HG02610 (cell line): ENCODE measurements around the gene EPN1.
A peak's percentile ranks its signal among the peaks of the same experiment; 100 is the strongest.

ENCODE experiments used
- ATAC-seq: cut with Tn5 transposase; IDR thresholded peaks from one replicate; pipeline ENCODE4 v1.9.1; 2021; ENCODE audit warnings: mild to moderate bottlenecking, moderate library complexity; ENCODE audit not compliant: unreplicated experiment

EPN1 gene

DNA sequence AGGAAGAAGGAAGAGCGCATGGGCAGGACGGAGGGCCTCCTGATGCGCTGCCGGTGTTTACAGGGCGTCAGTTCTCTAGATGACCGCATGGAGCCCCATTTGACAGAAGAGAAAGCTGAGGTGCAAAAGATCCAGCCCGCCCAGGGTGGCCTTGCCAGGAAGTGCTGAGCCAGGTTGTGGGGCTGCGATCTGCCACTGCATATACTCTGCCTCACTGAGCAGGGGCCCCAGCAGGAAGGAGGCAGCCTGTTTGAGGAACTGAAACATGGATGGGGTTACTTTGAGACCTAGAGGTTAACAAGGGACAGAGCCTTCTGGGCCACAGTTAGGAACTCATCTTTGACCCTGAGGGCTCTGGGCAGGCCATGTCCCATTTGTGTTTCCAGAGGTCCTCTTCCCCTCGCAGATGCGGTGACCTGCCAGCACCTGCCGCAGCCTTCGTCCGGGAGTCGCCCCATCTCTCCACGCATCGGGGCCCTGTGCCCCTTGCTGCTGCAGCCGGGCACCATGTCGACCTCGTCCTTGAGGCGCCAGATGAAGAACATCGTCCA lies 3.2 kb downstream of the EPN1 start:
- peak; percentile 61 for ATAC-seq

DNA sequence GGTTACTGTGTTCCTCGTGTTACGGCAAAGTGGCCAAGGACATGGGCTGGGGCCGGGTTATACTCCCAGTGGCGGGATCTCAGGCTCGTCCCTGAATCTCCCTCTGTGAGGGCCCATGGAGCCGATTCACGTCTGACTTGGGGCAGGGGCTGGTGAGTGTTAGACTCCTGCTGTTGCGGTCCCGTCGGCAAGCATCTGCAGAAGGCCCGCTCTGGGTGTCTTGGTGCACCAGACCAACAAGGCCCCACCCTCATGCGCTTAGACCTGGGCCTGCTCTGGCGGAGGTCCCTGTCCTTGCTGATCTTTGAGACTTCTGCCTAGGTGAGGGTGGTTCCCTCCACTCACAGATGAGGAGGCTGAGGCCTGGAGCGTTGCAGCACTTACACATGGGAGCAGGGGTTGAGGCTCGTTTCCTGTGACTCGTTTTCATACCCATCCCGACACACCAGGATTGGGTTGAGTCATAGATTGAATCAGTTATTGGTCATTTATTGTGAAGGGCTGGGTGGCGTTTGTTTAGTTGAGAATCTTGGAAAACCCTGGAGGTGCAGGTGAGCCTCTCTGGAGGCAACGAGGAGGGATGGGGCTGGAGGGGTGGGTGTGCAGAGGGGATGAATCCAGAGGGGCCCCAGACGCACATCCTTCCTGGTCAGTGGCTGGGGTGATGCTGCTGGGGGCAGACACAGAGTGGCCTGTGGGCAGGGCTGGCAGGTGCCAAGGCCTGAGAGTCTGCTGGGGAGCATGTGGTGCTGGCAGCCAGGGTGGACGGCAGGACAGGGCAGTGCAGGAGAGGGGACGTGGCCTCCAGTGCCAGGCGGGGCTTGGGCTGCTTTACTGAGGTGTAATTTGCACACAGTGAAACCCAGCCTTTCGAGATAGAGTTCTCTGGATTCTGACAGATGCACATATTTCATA lies 4.6 kb downstream of the EPN1 start:
- no peak for ATAC-seq

DNA sequence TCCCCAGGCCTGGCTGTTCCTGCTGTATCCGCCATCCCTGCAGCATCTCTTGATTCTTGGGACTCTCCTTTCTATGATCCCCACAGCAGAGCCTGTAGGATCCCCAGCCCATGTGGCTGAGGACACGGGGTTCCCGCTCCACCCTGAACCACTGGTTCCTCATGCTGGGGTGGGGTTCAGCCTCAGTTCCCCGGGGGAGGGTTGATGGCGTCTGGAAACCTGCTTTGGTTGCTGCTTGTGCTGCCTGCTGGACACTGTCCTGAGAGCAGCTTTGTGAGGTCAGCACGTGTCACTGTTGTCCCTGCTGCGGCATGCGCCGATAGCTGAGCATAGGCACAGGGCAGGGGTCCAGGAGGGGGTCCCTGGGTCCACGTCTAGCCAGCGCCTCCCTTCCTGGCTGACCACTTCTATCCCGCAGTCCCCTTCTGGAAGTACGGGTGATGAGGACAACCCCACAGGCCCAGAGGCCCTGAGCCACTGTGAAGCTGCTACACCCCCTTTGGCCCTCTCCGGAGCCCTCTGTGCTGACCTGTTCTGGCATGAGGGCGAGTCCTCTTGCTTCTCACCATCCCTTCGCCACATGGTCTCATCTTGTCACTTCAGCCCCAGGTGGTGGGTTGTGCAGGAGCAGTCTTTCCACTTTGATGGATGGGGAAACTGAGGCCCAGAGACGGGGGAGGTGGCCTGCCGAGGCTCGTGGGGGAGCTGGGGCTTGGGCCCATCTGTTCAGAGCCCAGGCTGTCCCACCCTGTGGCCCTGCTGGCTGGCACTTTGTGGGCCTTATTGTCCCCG lies 5.5 kb downstream of the EPN1 start:
- no peak for ATAC-seq

DNA sequence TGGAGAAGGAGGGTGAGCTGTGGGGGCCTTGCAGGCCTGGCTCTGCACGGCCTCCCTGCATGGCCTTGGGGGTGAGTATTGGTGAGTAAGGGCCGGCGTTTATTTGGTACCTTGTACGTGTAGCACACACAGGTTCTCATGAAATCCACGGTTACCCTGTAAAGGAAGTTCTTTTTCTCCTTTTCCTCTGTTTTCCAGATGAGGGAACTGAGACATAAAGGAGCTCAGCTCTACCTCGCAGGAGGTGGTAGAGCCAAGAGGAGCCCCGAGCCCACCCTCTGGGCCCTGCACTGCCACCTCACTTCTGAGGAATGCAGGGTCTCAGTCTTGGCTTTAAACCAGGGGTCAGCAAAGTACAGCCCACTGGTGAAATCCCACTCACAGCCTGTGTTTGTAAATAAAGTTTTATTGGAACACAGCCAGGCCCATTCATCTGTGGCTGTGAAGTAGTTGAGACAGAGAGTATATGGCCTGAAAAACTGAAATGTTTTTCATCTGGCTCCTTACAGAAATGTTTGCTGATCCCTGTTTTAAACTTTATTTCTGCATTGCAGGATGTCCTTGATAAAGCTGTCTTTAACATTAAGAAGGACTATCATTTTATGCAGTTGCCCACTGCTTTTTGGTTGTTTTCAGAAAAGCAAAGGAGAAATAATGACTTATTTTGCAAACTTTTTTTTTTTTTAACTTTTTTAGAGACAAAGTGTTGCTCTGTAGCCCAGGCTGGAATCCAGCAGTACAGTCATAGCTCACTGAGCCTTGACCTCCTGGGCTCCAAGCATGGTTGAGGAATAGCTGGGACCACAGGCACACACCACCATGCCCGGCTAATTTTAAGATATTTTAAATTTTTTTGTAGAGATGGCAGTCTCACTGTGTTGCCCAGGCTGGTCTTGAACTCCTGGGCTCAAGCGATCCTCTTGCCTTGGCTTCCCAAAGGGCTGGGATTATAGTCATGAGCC lies 6.4 kb downstream of the EPN1 start:
- ATAC-seq: no peak

DNA sequence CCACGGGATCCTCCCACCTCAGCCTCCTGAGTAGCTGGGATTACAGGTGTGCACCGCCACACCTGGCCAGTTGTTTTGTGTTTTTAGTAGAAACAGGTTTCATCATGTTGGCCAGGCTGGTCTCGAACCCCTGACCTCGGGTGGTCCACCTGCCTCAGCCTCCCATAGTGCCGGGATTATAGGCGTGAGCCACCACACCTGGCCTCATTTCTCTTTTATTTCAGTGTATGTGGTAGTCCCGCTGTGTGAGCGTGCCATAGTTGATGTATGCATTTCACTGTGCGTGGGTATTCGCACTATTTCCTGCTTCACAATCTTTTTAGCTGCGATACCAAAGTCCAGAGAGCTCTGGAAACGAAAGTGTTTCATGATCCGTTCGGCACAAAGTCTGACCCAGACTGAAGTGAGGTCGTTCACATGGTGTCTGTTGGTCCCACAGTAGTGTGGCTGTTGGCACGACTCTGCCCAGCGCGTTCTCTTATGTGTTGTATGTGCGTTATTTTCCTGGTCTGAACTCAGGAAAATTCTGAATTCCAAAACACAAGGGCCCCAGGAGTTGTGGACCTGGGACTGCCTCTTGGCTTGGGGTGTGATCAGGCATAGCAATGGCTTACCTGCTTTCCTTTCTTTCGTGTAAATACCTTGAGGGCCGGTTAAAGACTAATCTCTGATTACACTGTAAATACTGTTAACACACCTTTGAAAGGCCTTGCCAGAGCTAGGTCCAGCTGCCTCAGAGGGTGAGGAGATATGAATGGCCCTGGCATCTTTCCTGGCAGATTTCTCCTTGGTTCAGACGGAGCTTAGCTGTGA lies 8.6 kb downstream of the EPN1 start:
- no peak for ATAC-seq

DNA sequence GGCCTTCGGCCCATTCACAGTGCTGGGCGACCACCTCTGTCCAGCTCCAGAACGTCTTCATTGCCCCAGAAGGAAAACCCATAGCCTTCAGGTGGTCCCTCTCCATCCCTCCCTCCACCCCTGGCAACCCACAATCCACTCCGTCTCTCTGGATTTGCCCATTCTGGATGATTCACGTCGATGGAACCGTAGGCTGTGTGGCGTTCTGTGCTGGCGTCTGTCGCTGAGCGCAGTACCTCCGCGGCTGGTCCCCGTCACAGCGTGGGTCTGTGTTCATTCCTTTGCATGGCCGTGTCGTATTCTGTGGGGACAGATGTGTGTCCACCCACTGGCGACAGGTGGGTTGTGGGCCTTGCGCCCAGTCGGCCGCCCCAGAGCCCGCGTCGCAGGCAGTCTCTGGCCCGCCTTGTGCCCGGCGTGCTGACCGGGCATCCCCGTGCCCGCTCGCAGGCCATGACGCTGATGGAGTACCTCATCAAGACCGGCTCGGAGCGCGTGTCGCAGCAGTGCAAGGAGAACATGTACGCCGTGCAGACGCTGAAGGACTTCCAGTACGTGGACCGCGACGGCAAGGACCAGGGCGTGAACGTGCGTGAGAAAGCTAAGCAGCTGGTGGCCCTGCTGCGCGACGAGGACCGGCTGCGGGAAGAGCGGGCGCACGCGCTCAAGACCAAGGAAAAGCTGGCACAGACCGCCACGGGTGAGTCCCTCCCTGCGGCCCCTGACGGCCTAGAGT lies 10.1 kb downstream of the EPN1 start:
- ATAC-seq: no peak

DNA sequence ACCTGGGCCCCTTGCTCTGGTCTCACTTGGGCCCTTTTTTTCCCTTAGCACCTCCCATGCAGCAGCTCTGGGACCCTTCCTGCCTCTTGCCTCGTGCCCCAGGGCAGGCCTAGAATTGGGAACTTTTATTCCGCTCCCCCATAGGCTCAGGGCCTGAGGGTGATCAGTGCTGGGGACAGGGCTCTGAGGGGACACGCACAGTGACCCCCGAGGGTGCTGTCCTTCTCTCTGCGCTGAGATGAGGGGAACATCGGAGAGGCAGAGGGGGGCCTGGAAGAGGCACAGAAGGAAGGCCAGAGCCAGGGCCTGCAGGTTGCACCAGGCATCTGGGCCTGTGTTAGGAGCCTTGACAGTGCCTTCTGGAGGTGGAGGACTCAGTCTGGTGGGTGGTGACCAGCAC lies 10.8 kb downstream of the EPN1 start:
- no peak for ATAC-seq

DNA sequence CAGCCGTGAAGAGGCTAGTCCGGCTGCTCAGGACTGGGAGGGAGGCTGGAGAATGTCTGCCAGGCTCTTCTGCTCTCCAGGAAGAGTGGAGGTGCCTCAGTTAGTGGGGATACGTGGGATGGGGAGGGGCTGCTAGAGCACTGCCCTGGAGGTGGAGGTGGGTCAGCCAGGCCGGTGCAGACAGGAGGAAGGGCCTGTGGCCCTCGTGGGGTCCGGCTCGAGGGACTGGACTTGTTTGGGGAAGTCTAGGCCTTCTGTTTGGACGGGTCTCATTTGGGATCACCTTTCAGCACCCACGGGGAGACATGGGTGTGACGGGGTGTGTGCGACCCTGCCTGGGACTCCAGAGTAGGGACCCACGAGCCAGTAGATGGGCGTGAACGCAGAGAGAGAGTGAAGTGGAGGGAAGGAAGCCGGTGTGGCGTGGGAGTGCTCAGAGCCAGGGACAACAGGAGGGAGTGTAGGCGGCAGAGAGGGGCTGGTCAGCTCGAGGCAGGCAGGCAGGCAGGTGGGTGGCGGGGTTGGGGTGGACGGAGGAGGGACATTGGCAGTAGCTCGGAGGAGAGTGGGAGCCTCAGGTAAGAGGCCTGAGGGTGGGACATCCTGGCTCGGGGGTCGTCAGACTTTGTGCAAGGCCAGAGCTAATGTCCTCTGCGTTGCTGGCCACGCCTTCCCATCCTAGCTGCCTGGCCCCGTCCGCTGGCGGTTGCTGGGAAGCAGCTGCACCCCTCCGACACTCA lies 11.5 kb downstream of the EPN1 start:
- no peak for ATAC-seq

DNA sequence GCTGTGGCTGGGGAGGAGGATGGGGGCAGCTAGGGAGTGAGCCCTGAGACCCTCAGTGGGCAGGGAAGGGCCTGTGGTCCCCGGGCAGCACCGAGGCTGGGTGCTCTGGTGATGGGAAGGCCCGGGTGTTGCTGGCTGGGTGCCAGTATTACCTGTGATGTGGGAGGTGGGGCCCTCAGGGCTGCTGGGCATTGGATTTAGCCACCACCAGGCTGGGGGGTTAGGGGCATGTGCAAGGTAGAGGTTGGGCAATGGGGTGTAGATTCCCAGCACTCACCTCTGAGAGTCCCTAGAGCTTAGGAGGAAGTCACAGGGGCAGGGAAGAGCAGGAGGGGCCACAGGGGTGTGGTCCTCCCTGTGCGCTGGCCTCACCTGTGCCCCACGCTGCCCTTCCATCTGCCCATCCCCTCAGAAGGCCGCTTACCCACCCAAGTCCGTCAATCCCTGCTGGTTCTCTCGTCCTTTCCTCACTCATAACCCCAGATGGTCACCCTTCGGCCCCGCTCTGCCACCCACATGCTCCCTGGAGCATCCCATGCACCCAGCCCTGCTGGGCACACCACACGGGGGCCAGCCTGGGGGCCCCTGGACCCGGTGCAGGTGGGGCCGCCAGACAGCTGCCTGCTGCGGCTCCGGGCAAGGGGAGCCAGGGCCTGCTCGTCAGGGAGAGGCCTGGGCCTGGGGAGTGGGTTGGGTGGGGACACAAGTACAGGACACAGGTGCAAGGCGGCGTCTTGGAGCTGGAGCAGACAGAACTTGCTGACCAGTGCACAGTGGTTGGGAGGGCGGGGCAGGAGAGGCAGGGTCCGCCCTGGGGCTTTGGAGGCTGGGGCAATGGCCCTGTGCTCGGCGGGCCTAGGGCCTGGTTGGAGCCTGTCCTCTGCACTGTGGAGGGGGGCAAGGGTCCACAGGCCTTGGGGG lies 12.5 kb downstream of the EPN1 start:
- no peak for ATAC-seq

DNA sequence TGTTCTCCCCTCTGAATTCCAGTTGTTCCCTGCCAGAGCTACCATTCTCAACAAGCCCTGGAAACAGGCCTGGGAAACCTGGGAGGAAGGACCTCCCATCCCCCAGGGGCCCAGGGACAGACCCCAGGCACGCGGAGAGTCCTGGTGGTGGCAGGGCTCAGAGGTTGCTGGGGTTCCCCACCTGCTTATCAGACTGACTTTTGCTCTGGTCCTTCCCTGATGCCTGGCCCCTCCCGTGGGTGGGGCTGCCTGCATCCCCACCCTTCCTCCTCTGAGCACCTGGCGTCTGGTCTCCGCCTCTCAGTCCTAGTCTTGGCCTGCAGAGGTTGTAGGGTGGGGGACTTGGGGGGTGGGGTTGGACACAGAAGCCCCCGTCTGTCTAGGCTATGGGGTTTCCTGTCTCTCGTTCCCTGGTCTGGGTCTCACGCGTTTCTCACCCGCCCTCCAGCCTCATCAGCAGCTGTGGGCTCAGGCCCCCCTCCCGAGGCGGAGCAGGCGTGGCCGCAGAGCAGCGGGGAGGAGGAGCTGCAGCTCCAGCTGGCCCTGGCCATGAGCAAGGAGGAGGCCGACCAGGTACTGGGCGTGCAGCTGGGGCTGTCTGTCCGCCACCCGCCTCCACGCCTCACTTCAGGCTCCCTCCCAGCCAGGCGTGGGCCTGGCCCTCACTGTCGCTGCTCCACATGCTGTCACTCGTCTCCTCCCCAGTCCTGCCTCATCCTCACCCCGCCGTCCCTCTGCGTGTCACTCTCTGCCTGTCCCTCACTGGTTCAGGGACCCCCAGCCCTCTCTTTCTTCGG lies 13.6 kb downstream of the EPN1 start:
- ATAC-seq: no peak

DNA sequence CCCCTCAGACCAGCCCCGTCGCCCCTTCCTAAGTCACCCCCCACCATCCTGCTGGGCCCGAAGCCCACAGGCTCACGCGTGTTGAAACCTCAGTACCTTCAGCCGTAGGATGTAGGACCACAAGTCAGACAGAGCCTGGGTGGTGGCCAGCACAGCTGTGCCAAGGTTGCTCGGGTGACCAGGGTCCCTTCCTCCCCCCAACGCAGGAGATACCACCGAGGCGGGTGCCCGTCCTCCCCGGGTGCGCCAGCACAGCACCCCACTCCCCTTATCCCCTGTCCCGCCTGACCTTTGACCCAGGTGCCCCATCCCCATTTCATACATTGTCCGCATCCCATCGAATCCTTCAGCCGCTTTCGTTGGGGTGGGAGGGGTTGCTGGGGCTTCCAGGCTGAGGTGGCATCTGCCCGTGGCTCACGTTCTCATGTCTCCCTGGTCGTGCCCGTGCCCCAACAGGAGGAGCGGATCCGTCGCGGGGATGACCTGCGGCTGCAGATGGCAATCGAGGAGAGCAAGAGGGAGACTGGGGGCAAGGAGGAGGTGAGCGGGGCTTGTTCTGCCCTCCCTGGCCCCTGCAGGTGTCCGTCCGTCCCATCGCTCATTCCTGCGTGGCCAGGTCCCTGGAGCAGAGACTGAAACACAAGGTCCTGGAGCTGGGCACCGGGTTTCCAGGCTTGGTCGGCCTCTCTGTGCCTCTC lies 14.5 kb downstream of the EPN1 start:
- ATAC-seq: no peak

DNA sequence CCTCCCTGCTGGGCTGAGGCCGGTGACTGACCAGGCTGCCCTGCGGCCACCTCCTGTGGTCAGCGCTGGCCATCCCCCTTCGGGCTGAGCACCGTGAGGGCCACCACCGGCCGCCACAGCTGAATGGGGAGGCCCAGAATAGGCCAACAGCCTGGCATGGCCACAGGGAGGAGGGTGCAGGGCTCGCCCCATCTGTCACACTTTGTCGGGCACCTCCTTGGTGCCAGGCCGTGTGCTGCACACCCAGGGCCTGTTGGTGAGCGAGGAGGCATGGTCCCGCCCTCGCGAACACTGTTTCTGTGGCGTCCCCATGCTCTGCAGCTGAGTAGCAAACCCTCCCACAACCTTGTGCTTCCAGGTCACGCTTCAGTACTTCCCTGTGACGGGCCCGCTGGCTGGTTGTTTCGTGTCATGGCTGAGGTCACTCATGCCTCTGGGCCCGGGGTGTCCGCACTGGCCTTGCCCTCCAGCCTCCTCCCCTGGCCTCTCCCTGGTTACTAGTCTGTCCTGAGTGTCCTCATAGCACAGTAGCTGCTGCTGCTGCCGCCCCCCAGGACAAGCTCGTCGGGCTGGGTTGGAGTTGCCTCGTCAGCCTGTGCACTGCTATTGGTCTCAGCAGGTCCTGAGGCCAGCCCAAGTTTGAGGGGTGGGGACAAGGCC lies 15.2 kb downstream of the EPN1 start:
- ATAC-seq: no peak

DNA sequence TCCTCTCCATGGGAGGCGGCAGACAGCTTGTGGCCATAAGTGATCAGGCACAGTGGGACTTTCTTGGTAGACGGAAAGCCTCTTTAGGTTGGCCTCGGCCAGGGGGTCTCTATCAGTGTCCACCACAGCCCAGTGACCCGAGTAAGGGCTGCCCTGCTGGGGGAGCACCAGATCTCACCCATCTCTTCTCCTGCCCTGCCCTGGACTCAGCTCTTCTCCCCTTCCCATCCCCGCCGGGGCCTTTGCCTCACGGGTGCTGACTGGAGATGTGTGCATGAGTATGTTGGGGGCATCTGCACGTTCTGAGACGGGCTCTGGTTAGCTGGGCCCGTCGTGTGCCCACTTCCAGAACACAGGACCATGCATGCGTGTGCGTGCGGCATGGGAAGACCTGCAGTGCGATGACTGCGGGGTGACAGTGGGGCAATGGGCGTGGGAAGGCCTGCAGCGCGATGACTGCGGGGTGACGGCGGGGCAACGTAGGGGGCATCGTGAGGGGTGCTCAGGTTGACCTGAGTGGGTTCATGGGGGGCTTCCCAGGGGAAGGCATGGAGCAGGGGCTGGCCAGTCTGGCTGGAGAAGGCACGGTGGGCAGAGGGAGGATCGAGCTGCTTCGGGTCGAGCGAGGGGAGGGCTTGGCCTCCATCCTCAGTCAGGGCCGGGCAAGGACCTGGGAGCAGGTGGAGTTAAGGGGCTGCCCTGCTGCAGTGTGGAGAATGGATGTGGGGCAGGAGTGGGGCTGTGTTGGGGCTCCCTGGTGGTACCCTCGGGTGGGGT lies 15.9 kb downstream of the EPN1 start:
- ATAC-seq: no peak

DNA sequence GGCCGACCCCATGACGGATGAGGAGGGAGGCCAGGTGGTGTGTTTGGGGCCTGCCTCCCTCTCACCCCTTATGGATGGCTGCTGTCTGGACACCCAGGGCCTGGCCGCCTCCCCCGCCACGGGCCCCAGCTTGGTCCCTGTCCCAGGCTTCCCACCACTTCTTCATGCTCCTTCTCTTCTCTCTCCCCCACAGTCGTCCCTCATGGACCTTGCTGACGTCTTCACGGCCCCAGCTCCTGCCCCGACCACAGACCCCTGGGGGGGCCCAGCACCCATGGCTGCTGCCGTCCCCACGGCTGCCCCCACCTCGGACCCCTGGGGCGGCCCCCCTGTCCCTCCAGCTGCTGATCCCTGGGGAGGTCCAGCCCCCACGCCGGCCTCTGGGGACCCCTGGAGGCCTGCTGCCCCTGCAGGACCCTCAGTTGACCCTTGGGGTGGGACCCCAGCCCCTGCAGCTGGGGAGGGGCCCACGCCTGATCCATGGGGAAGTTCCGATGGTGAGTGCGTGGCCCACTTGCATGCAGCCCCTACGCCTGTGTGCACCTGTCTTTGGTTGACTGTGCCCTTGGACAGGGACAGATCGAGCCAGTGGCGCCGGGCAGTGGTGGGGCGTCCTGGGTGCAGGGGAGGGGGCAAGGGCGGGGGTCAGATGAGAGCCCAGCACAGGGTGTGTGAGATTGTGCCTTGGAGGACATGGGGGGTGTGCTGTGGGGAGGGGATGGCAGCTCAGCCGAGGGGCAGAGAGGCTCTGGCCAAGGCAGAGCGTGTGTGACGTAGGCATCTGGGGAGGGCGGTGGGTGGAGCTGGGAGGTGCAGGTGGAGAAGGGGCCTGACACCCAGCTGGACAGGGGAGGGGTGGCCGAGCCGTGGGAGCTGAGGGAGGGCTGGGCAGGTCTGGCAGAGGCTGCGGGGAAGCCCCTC lies 16.8 kb downstream of the EPN1 start:
- ATAC-seq: no peak
